ENCODE results near the gene MRPS18A.
A peak's percentile ranks its signal among the peaks of the same experiment; 100 is the strongest.

MRPS18A gene

GRCh38 chr6:43687437-43688347 is at the start of gene MRPS18A:
Gene MRPS18A, minus strand, starts transcription at chr6:43687791. Its CDS starts 12 bp downstream, at chr6:43687779.
- DNase-seq, result no peak

GRCh38 chr6:43736844-43737243 is 49.3 kb upstream of the MRPS18A start:
- no peak for DNase-seq

- DNase-seq, result no peak
Observed at GRCh38 chr6:43736211-43736786, 48.7 kb upstream of the MRPS18A start.

GRCh38 chr6:43735642-43736199 is 48.1 kb upstream of the MRPS18A start:
- DNase-seq, result no peak

GRCh38 chr6:43734294-43734665 is 46.7 kb upstream of the MRPS18A start:
- DNase-seq, result no peak

GRCh38 chr6:43733471-43734293 is 46.1 kb upstream of the MRPS18A start:
- DNase-seq, result no peak

GRCh38 chr6:43730634-43731033 is 43.0 kb upstream of the MRPS18A start:
- DNase-seq, result no peak

GRCh38 chr6:43729537-43729936 is 41.9 kb upstream of the MRPS18A start:
- no peak for DNase-seq

GRCh38 chr6:43728586-43728985 is 41.0 kb upstream of the MRPS18A start:
- no peak for DNase-seq

GRCh38 chr6:43727634-43728033 is 40.0 kb upstream of the MRPS18A start:
- no peak for DNase-seq

GRCh38 chr6:43725643-43726580 is 38.3 kb upstream of the MRPS18A start:
- no peak for DNase-seq

- peak; percentile 70 for DNase-seq
Observed at GRCh38 chr6:43724914-43725642, 37.5 kb upstream of the MRPS18A start.

GRCh38 chr6:43724354-43724753 is 36.8 kb upstream of the MRPS18A start:
- no peak for DNase-seq

- DNase-seq, result peak; percentile 8
Observed at GRCh38 chr6:43723737-43724295, 36.2 kb upstream of the MRPS18A start.

GRCh38 chr6:43722920-43723545 is 35.4 kb upstream of the MRPS18A start:
- DNase-seq, result no peak

- DNase-seq, result no peak
Observed at GRCh38 chr6:43720999-43721398, 33.4 kb upstream of the MRPS18A start.

- DNase-seq, result no peak
Observed at GRCh38 chr6:43719511-43719910, 31.9 kb upstream of the MRPS18A start.

GRCh38 chr6:43718387-43719105 is 31.0 kb upstream of the MRPS18A start:
- DNase-seq, result no peak

- no peak for DNase-seq
Observed at GRCh38 chr6:43717822-43718221, 30.2 kb upstream of the MRPS18A start.

GRCh38 chr6:43717389-43717788 is 29.8 kb upstream of the MRPS18A start:
- no peak for DNase-seq

All from NCI-H1048 (cell line).